Loucy (cell line): ENCODE measurements around the gene GPSM3.

ENCODE experiments used
- H2AFZ ChIP-seq: fragments of 200-600 bp; sonication (generic); 2 replicates; pipeline ENCODE4 v1.6.0; 2016; ENCODE audit warnings: antibody characterized with exemption, mild to moderate bottlenecking, low read length, moderate library complexity
- H3F3A ChIP-seq: fragments of 200-600 bp; 2 replicates; pipeline ENCODE4 v1.6.0; 2016; ENCODE audit warnings: antibody characterized with exemption, low read depth, mild to moderate bottlenecking
- H3K27me3 ChIP-seq: fragments of 200-600 bp; sonication (generic); 2 replicates; pipeline ENCODE4 v1.6.1; 2014; ENCODE audit warnings: low read length, mild to moderate bottlenecking; ENCODE audit not compliant: insufficient read depth, poor library complexity, severe bottlenecking
- H3K36me3 ChIP-seq: fragments of 200-600 bp; sonication (generic); 2 replicates; pipeline ENCODE4 v1.6.1; 2016; ENCODE audit warnings: low read length; ENCODE audit not compliant: insufficient read depth
- H3K4me1 ChIP-seq: fragments of 200-600 bp; sonication (generic); 2 replicates; pipeline ENCODE4 v1.5.1; 2014; ENCODE audit warnings: low read length, mild to moderate bottlenecking; ENCODE audit not compliant: insufficient read depth, poor library complexity, severe bottlenecking
- H3K4me2 ChIP-seq: fragments of 200-600 bp; sonication (generic); 2 replicates; pipeline ENCODE4 v1.6.0; 2014; ENCODE audit warnings: antibody characterized with exemption, low read length, low read depth, mild to moderate bottlenecking; ENCODE audit not compliant: poor library complexity, severe bottlenecking
- H3K4me3 ChIP-seq: fragments of 200-600 bp; sonication (generic); 2 replicates; pipeline ENCODE4 v1.5.1; 2014; ENCODE audit warnings: low read length, mild to moderate bottlenecking, mixed read lengths; ENCODE audit not compliant: poor library complexity, severe bottlenecking
- H3K79me2 ChIP-seq: fragments of 200-600 bp; sonication (generic); 2 replicates; pipeline ENCODE4 v1.6.1; 2014; ENCODE audit warnings: low read length; ENCODE audit not compliant: insufficient read depth
- H3K9ac ChIP-seq: fragments of 200-600 bp; sonication (generic); 2 replicates; pipeline ENCODE4 v1.6.0; 2014; ENCODE audit warnings: mild to moderate bottlenecking, low read depth, low read length, moderate library complexity; ENCODE audit not compliant: poor library complexity, severe bottlenecking
- H3K9me2 ChIP-seq: fragments of 200-600 bp; sonication (generic); replicated peaks from 2 replicates; pipeline ENCODE4 v1.6.1; 2016; ENCODE audit warnings: low read depth, low read length, mixed read lengths
- H3K9me3 ChIP-seq: fragments of 200-600 bp; sonication (generic); 2 replicates; pipeline ENCODE4 v1.6.1; 2014; ENCODE audit warnings: mild to moderate bottlenecking, antibody characterized with exemption, low read length, low read depth; ENCODE audit not compliant: insufficient read depth
- H4K20me1 ChIP-seq: fragments of 200-600 bp; sonication (generic); 2 replicates; pipeline ENCODE4 v1.6.0; 2014; ENCODE audit warnings: antibody characterized with exemption, low read length, mild to moderate bottlenecking; ENCODE audit not compliant: insufficient read depth, poor library complexity, severe bottlenecking
- EZH2phosphoT487 ChIP-seq: fragments of 200-600 bp; IDR thresholded peaks from 2 replicates; pipeline ENCODE4 v1.6.1; 2018; ENCODE audit warnings: antibody characterized with exemption, mild to moderate bottlenecking, moderate library complexity, borderline replicate concordance
- TF ChIP-seq, protein P1 (sequence below): fragments of 200-600 bp; sonication (generic); conservative IDR thresholded peaks from 2 replicates; pipeline ENCODE4 v1.5.1; 2014; ENCODE audit warnings: mild to moderate bottlenecking, antibody characterized with exemption, low read length

GPSM3 gene

DNA sequence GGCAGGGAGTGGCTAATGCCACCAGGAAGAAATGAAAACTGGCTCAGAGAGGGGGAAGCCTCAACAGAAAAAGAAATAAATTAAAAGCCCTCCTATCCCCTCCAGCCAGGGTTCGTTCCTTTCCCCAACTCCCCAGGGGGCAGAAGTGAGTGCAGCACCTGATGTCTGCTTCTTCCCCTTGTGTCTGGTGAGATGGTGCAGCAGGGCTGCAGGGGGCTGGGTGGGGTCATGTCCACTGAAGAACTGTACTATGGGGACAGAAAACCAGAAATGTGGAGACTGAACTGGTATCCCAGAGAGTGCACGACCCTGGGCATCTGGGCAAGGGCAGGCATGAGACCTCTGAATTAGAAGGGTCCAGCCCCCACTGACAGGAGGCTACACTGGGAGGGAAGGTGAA is 24.1 kb downstream of the GPSM3 start:
- Histone ChIP-seq H3K4me1 (peaks cover 7% of the 10 kb centered on the region), H3F3A (no peaks in the 10 kb centered on the region), H3K4me2 (no peak overlapping the region), H3K36me3 (peaks cover 17% of the 10 kb centered on the region; the same call in 1 of the 2 replicates), H2AFZ (no peak overlapping the region), H3K9me2 (no peaks in the 10 kb centered on the region), H4K20me1 (no peaks in the 10 kb centered on the region), H3K9me3 (no peaks in the 10 kb centered on the region), H3K27me3 (no peaks in the 10 kb centered on the region), H3K4me3 (no peak overlapping the region), H3K79me2 (peaks cover under 1% of the 10 kb centered on the region; the same call in 1 of the 2 replicates), H3K9ac (no peak overlapping the region)
- no peak for TF ChIP-seq EZH2phosphoT487
- TF ChIP-seq, protein P1, sequence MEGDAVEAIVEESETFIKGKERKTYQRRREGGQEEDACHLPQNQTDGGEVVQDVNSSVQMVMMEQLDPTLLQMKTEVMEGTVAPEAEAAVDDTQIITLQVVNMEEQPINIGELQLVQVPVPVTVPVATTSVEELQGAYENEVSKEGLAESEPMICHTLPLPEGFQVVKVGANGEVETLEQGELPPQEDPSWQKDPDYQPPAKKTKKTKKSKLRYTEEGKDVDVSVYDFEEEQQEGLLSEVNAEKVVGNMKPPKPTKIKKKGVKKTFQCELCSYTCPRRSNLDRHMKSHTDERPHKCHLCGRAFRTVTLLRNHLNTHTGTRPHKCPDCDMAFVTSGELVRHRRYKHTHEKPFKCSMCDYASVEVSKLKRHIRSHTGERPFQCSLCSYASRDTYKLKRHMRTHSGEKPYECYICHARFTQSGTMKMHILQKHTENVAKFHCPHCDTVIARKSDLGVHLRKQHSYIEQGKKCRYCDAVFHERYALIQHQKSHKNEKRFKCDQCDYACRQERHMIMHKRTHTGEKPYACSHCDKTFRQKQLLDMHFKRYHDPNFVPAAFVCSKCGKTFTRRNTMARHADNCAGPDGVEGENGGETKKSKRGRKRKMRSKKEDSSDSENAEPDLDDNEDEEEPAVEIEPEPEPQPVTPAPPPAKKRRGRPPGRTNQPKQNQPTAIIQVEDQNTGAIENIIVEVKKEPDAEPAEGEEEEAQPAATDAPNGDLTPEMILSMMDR, result no peak

DNA sequence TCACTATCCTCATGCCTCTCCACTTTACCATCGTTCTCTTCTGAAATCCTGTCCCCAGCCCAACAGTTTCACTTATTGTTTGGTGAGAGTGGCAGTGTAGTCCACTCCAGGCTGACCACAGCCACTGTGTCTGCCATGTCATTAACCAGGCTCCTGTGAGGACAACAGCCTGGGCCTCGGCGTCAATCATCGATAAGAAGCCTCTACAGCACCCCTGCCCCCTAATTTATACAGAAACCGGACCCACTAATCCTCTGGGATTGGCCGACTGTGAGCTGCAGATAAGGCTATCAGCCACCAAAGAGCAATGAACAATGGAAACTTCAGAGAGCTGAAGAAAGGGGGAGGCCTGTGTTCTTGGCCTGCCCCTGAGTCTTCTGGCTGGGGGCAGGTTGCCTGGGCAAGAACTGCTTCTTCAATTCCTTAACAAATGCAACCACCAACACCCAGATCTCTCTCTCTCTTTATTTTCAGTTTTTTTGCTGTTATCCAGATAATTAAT is 24.6 kb downstream of the GPSM3 start:
- Histone ChIP-seq H3F3A (no peaks in the 10 kb centered on the region), H3K4me1 (peaks cover 1% of the 10 kb centered on the region), H3K9ac (no peak overlapping the region), H3K4me2 (no peak overlapping the region), H3K36me3 (peaks cover 17% of the 10 kb centered on the region; the same call in 1 of the 2 replicates), H3K9me2 (no peaks in the 10 kb centered on the region), H4K20me1 (no peaks in the 10 kb centered on the region), H3K9me3 (no peaks in the 10 kb centered on the region), H2AFZ (no peak overlapping the region), H3K27me3 (no peaks in the 10 kb centered on the region), H3K4me3 (no peak overlapping the region), H3K79me2 (no peaks in the 10 kb centered on the region)
- no peak for TF ChIP-seq EZH2phosphoT487
- TF ChIP-seq, protein P1, result no peak

DNA sequence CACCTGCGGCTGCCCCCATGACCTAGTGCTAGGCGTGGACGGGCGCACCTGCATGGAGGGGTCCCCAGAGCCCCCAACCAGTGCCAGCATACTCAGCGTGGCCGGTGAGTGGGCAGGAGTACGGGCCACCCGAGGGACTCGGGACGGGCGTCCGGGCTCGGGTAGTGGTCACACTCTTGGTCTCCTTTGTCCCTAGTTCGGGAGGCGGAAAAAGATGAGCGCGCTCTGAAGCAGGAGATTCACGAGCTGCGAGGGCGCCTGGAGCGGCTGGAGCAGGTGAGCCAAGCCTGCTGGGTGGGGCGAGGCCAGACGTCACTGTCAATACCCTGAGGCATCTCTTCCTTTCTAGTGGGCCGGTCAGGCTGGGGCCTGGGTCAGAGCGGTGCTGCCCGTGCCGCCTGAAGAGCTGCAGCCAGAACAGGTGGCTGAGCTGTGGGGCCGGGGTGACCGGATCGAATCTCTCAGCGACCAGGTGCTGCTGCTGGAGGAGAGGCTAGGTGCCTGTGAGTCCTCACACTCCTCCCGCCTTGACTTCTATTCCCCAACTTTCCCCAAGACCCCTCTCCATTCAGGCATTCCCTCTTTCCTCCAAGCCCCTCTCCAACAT is 25.2 kb downstream of the GPSM3 start:
- no peaks in the 10 kb centered on the region for H3K27me3 ChIP-seq
- no peak overlapping the region for H3K4me3 ChIP-seq
- TF ChIP-seq, protein P1, result no peak
- no peak for TF ChIP-seq EZH2phosphoT487
- no peaks in the 10 kb centered on the region for H4K20me1 ChIP-seq
- no peaks in the 10 kb centered on the region for H3K79me2 ChIP-seq
- H3K4me2 ChIP-seq, result no peak overlapping the region
- H3K9me2 ChIP-seq, result no peaks in the 10 kb centered on the region
- H3K4me1 ChIP-seq, result no peaks in the 10 kb centered on the region
- peaks cover 17% of the 10 kb centered on the region; the same call in 1 of the 2 replicates for H3K36me3 ChIP-seq
- H2AFZ ChIP-seq, result no peak overlapping the region
- no peaks in the 10 kb centered on the region for H3F3A ChIP-seq
- no peak overlapping the region for H3K9ac ChIP-seq
- no peaks in the 10 kb centered on the region for H3K9me3 ChIP-seq
